DMS153 treated with DMSO at 0.1 percent for 48 hours (cell line): ENCODE results near the gene GPR108.
"Not testable (repeated sequence)": the region's sequence is repeated elsewhere in the genome, so short reads cannot be mapped to it uniquely, and the experiment has no call there.

ENCODE experiments used
- DNase-seq: peaks from one replicate; lab custom pipeline; 2025; ENCODE audit not compliant: unreplicated experiment; lab: John Stamatoyannopoulos, UW

The GPR108 gene

GRCh38 chr19:6761053-6761676 lies 23.8 kb upstream of the GPR108 start:
- no peak for DNase-seq

GRCh38 chr19:6760606-6761005 lies 23.2 kb upstream of the GPR108 start:
- no peak for DNase-seq

DNA sequence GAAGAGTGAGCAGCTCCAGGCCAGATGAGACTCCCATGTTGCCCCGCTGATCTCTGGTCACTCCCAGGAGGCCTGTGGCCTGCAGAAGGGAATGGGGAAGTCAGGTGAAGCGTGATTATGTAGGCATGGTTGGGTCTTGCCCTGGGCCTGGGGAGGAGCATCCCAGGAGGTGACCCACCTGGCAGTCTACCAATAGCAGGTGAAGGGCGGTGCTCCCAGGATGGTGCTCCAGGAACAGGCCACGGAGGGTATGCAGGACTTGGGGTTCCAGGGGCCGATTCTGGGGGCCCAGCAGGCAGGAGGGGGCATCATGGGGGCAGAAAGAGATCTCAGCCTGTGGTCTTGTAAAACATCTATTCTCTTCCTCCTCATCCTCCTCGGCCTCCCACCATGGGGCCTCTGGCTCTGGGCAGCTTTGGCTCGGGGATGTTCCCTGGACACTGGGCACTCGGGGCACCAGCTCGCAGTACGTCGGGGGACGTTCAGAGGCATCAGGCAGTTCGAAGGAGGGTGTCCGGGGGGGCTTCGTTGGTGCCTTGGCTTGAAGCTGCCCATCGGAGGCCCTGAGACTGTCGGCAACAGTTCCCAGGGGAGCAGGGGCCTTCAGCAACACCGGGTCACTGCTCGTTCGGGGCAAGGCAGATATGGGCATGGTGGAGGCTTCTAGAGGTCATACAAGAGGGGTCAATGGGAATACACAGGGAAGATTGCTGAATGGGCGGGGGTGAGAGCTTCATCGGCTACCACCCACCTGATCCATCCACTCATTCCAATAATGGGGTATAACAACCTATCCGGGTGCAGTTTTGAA lies 17.5 kb upstream of the GPR108 start:
- no peak for DNase-seq

- DNase-seq, result no peak
These were observed 16.8 kb upstream of the GPR108 start for GRCh38 chr19:6754136-6754535.

GRCh38 chr19:6753178-6754031 lies 16.0 kb upstream of the GPR108 start:
- no peak for DNase-seq

DNA sequence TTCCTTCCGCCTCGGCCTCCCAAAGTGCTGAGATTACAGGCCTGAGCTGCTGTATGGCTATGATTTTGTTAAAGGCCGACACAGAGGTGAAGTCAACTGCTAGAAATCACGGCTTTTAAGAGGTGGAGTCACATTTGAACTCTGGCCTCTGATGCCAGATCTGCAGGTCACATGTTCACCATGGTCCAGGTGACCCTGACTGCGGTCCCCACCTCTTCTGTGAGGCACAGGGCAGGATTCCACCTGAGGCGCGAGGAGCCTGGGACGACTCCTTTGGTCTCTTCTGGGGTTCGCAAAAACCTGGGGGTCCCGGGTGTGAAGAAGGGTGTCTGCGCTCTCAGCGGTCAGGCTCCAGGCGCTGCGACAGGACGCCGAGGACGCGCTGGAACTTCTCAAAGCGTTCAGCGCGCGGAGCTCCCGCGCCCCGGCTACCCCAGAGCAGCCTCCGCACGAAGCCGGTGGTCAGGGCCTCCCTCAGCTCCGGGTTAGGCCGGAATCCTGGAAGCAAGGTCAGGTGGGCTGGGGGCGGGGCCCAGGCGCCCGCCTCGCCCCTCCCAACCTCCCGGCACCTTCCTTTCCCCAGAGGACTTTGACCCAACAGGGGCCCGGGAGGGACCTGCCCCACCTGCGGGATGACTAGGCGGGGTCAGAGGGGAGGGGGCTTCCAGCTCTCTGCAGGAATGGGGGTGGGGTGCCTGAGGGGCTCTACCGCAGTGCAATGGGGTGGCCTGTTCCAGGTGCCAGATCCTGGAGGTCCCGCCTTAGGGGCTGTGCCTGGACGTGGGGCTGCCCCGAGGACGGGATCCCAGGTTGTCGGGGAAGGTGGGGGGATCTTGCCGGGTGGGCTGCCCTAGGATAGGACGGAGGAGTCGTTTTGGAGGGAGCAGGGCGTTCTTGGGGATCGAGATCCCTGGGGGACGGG lies 15.1 kb upstream of the GPR108 start:
- no peak for DNase-seq

GRCh38 chr19:6751189-6751588 lies 13.8 kb upstream of the GPR108 start:
- no peak for DNase-seq

GRCh38 chr19:6750062-6750461 lies 12.7 kb upstream of the GPR108 start:
- no peak for DNase-seq

GRCh38 chr19:6748543-6748942 lies 11.2 kb upstream of the GPR108 start:
- not testable (repeated sequence) for DNase-seq

- no peak for DNase-seq
These were observed 8.6 kb upstream of the GPR108 start for GRCh38 chr19:6745965-6746364.

GRCh38 chr19:6744381-6745301 lies 7.3 kb upstream of the GPR108 start:
- peak; percentile 63 for DNase-seq

- no peak for DNase-seq
These were observed 6.5 kb upstream of the GPR108 start for GRCh38 chr19:6743714-6744380.

- no peak for DNase-seq
These were observed 5.7 kb upstream of the GPR108 start for GRCh38 chr19:6743066-6743465.

DNA sequence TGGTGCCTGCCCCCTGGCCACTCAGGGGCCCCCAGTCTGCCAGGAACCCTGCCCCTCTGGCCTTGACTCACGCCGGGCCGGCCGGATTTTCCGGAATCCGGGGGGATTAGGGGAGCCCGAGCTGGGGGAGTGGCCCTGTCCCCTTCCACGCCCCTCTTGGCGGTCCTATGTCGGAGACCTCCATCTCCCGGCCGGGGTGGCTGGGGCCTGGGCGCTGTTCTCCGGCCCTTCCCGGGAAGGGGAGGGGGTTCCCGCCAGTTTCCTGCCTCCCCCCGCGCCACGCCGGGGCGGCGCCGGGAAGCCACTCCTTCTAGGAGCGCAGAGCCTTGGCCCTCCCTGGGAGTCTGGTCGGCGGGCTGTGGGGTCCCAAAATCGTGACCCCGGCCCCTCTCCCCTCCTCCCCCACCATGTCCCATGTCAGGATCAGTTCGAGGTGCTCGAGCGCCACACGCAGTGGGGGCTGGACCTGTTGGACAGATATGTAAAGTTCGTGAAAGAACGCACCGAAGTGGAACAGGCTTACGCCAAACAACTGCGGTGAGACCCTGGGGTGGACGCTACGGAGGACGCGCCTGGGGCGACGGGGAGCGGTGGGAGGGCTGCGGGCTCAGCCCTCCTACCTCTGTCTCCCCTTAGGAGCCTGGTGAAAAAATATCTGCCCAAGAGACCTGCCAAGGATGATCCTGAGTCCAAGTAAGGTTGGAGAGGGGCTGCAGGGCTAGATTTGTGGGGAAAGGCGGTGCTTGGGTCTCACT lies 3.4 kb upstream of the GPR108 start:
- DNase-seq, result peak; percentile 56

GRCh38 chr19:6739883-6740588 lies 2.7 kb upstream of the GPR108 start:
- no peak for DNase-seq

GRCh38 chr19:6739390-6739882 lies 2.1 kb upstream of the GPR108 start, which contains the start of gene TRIP10:
Gene TRIP10 (plus strand): TSS chr19:6739680. CDS start chr19:6739762, 82 bp downstream.
- peak; percentile 86 for DNase-seq

- DNase-seq, result peak; percentile 68
These were observed 1.5 kb upstream of the GPR108 start for GRCh38 chr19:6738787-6739389.
